Suprapubic skin (tissue), 4 donors: ENCODE data around the gene POU3F3. TPM values are rescaled to one million over a fixed set of nuclear protein-coding genes. Genes with fewer than 3 reads are reported as not detected.

ENCODE experiments used
- DNase-seq, 2 donors: peaks; one replicate each; pipeline ENCODE4 v3.0.0-alpha.2; 2019; ENCODE audit warnings: low spot score in 2 of 2
- H3K27ac ChIP-seq: fragments of 200-600 bp; sonication (generic); one replicate; pipeline ENCODE4 v1.5.1; 2019
- H3K27me3 ChIP-seq: fragments of 200-600 bp; sonication (generic); one replicate; pipeline ENCODE4 v1.5.1; 2019
- H3K36me3 ChIP-seq: fragments of 200-600 bp; sonication (generic); one replicate; pipeline ENCODE4 v1.5.1; 2019
- H3K4me1 ChIP-seq: fragments of 200-600 bp; sonication (generic); one replicate; pipeline ENCODE4 v1.5.1; 2019
- H3K4me3 ChIP-seq: fragments of 200-600 bp; sonication (generic); one replicate; pipeline ENCODE4 v1.5.1; 2019; ENCODE audit warnings: mild to moderate bottlenecking
- H3K9me3 ChIP-seq: fragments of 200-600 bp; sonication (generic); one replicate; pipeline ENCODE4 v1.5.1; 2019
- CTCF ChIP-seq, 2 donors: fragments of 200-600 bp in 1 of 2; fragments of 450-650 bp in 1 of 2; sonication (generic) in 1 of 2; IDR thresholded peaks; one replicate each; pipeline ENCODE4 v1.5.1; 2016 to 2019; ENCODE audit warnings: antibody characterized with exemption in 2 of 2, mild to moderate bottlenecking in 1 of 2, moderate library complexity in 1 of 2
- EP300 ChIP-seq: sonication (generic); formaldehyde crosslinking; IDR thresholded peaks from one replicate; pipeline ENCODE4 v1.6.1; 2017; ENCODE audit warnings: antibody characterized with exemption
- POLR2A ChIP-seq, 2 donors: fragments of 450-650 bp; IDR thresholded peaks; one replicate each; pipeline ENCODE4 v1.6.1; 2017; ENCODE audit warnings: antibody characterized with exemption in 2 of 2, mild to moderate bottlenecking in 2 of 2, moderate library complexity in 2 of 2
- POLR2AphosphoS5 ChIP-seq, 3 donors: sonication (generic); formaldehyde crosslinking; IDR thresholded peaks; one replicate each; pipeline ENCODE4 v1.6.1; 2017; ENCODE audit warnings: antibody characterized with exemption in 3 of 3
- WGBS: methylation state at CpG from one replicate; pipeline ENCODE4 v1.1.5; 2018; 5-methylcytosine and 5-hydroxymethylcytosine counted together
- total RNA-seq, 4 donors: library from RNA; depleted of rRNA; stranded (reverse); fragments of >200 nt; gene quantifications; one replicate each; pipeline ENCODE4 v1.1.0, GENCODE V29; 2016

Gene POU3F3
- total RNA-seq, 4 donors from 2014 or later: 0.30 to 1.5 (median 0.84) TPM

GRCh38 chr2:104836265-104836664 lies 17.6 kb upstream of the POU3F3 start:
- H3K27ac ChIP-seq: no peak overlapping the region
- H3K4me3 ChIP-seq: no peak overlapping the region
- WGBS: 73% methylated on average over 3 of the region's 3 CpGs
- no peaks in the 10 kb centered on the region for H3K4me1 ChIP-seq
- H3K27me3 ChIP-seq: peaks cover 15% of the 10 kb centered on the region
- no peaks in the 10 kb centered on the region for H3K36me3 ChIP-seq
- no peak for DNase-seq
- H3K9me3 ChIP-seq: no peaks in the 10 kb centered on the region
- TF ChIP-seq POLR2AphosphoS5 (IDR thresholded peaks at IDR 0.05) (no peak), EP300 (no peak), POLR2A (IDR thresholded peaks at IDR 0.05) (no peak), CTCF (IDR thresholded peaks at IDR 0.05) (no peak)

GRCh38 chr2:104836841-104837240 lies 17.1 kb upstream of the POU3F3 start:
- WGBS: 81% methylated on average over 1 of the region's 1 CpG
- H3K27me3 ChIP-seq: peaks cover 20% of the 10 kb centered on the region
- H3K36me3 ChIP-seq: no peaks in the 10 kb centered on the region
- H3K9me3 ChIP-seq: no peaks in the 10 kb centered on the region
- H3K4me3 ChIP-seq: no peak overlapping the region
- no peaks in the 10 kb centered on the region for H3K4me1 ChIP-seq
- TF ChIP-seq POLR2A (IDR thresholded peaks at IDR 0.05): no peak
- no peak for TF ChIP-seq EP300
- no peak for TF ChIP-seq POLR2AphosphoS5 (IDR thresholded peaks at IDR 0.05)
- no peak for TF ChIP-seq CTCF (IDR thresholded peaks at IDR 0.05)
- H3K27ac ChIP-seq: no peak overlapping the region
- no peak for DNase-seq

GRCh38 chr2:104840156-104840555 lies 13.8 kb upstream of the POU3F3 start:
- Histone ChIP-seq H3K27me3 (peaks cover 53% of the 10 kb centered on the region), H3K4me3 (no peak overlapping the region), H3K36me3 (no peaks in the 10 kb centered on the region), H3K4me1 (peaks cover 27% of the 10 kb centered on the region), H3K9me3 (no peaks in the 10 kb centered on the region), H3K27ac (no peak overlapping the region)
- TF ChIP-seq POLR2A (IDR thresholded peaks at IDR 0.05) (no peak), POLR2AphosphoS5 (IDR thresholded peaks at IDR 0.05) (no peak), EP300 (no peak), CTCF (IDR thresholded peaks at IDR 0.05) (no peak)
- DNase-seq: no peak
- 92% methylated on average over 1 of the region's 1 CpG for WGBS

GRCh38 chr2:104840893-104841585 lies 12.9 kb upstream of the POU3F3 start:
- Histone ChIP-seq H3K9me3 (no peaks in the 10 kb centered on the region), H3K27me3 (peaks cover 62% of the 10 kb centered on the region), H3K27ac (no peak overlapping the region), H3K4me1 (peaks cover 32% of the 10 kb centered on the region), H3K36me3 (no peaks in the 10 kb centered on the region), H3K4me3 (no peak overlapping the region)
- no peak for DNase-seq
- TF ChIP-seq EP300: no peak
- no peak for TF ChIP-seq CTCF (IDR thresholded peaks at IDR 0.05)
- no peak for TF ChIP-seq POLR2A (IDR thresholded peaks at IDR 0.05)
- TF ChIP-seq POLR2AphosphoS5 (IDR thresholded peaks at IDR 0.05): no peak
- 88% methylated on average over 2 of the region's 2 CpGs for WGBS

- no peak overlapping the region for H3K27ac ChIP-seq
- 71% methylated on average over 2 of the region's 2 CpGs for WGBS
- H3K9me3 ChIP-seq: no peaks in the 10 kb centered on the region
- no peak for TF ChIP-seq EP300
- TF ChIP-seq CTCF (IDR thresholded peaks at IDR 0.05): no peak
- no peak for TF ChIP-seq POLR2AphosphoS5 (IDR thresholded peaks at IDR 0.05)
- no peak for TF ChIP-seq POLR2A (IDR thresholded peaks at IDR 0.05)
- peaks cover 32% of the 10 kb centered on the region for H3K4me1 ChIP-seq
- no peaks in the 10 kb centered on the region for H3K36me3 ChIP-seq
- no peak for DNase-seq
- H3K27me3 ChIP-seq: peaks cover 69% of the 10 kb centered on the region
- no peak overlapping the region for H3K4me3 ChIP-seq
Observed at GRCh38 chr2:104841744-104842143, 12.2 kb upstream of the POU3F3 start.
